ENCODE results near the gene FBXL20. TPM values are rescaled to one million over a fixed set of nuclear protein-coding genes. Genes with fewer than 3 reads are reported as not detected.

Gene FBXL20
- total and polyA plus RNA-seq, 2 of the 8 experiments (the other 6 are each of a cell fraction or from before 2014, with no cell fraction given): 5.5 to 11.0 TPM

DNA sequence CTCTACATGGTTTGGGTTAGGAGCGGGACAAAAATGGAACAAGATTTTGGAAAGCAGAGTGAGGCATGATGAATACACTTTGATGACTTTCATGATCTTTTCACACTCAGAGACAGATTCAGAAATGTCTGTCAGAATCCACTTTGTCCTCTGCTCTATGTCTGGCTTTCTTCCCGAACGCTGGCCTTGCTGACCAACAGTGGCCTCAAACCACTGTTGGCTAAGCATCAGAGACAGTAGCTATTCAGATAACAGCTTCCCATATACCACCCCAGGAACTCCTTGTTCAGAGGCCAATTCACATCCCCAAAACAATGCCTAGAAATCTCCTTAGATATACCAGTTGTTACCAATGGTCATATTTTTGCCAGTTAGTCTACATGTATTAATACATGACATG is 40.9 kb downstream of the FBXL20 start:
- no peaks in the 10 kb centered on the region; a peak in 1 of 7 replicates for H3K4me1 ChIP-seq (replicated peaks in 1 of 4; ENCODE audit: control insufficient read depth in 3 of 4, insufficient read depth in 4 of 4, low read length in 3 of 4)

More for the DNA sequence above, 40.9 kb downstream of the FBXL20 start:
- Histone ChIP-seq H3K23me2 (ENCODE audit: low read depth, low read length) (no peaks in the 10 kb centered on the region), H4K20me1 (replicated peaks in 1 of 2; ENCODE audit: control insufficient read depth in 1 of 2, insufficient read depth in 2 of 2, low read length in 2 of 2) (peaks cover 0 to 2% of the 10 kb centered on the region in 2 experiments), H3K4me3 (ENCODE audit: extremely low read depth in 1 of 4, insufficient read depth in 2 of 4, low read depth in 3 of 4, low read length in 4 of 4) (no peak overlapping the region), H3K4me2 (ENCODE audit: insufficient read depth in 1 of 2, low read depth in 2 of 2, low read length in 2 of 2) (no peak overlapping the region), H2BK120ac (replicated peaks; ENCODE audit: low read depth, low read length) (no peak overlapping the region), H4K91ac (replicated peaks; ENCODE audit: insufficient read length, low read length) (no peak overlapping the region), H3K27me3 (replicated peaks in 1 of 4; ENCODE audit: control insufficient read depth in 3 of 4, extremely low read depth in 1 of 4, insufficient read depth in 3 of 4, low read length in 3 of 4) (no peaks in the 10 kb centered on the region), H2AFZ (ENCODE audit: low read length) (no peak overlapping the region), H2BK15ac (ENCODE audit: low read length) (no peak overlapping the region), H3K56ac (replicated peaks; ENCODE audit: insufficient read length, low read depth, low read length) (no peak overlapping the region), H3K9ac (replicated peaks in 1 of 4; ENCODE audit: extremely low read depth in 1 of 4, low read depth in 3 of 4, low read length in 3 of 4) (no peak overlapping the region), H2AK5ac (ENCODE audit: low read depth, low read length) (no peak overlapping the region), H2BK12ac (ENCODE audit: low read depth, low read length) (no peak overlapping the region), H2BK5ac (ENCODE audit: low read depth, low read length) (no peak overlapping the region), H3K36me3 (ENCODE audit: control insufficient read depth in 2 of 4, insufficient read depth in 4 of 4, low read length in 3 of 4) (no peaks in the 10 kb centered on the region), H3K79me1 (ENCODE audit: low read depth, low read length) (no peaks in the 10 kb centered on the region), H3K14ac (ENCODE audit: insufficient read length) (no peak overlapping the region), H3K18ac (ENCODE audit: extremely low read depth, low read length) (no peak overlapping the region), H2BK20ac (ENCODE audit: low read length) (no peak overlapping the region), H4K8ac (ENCODE audit: extremely low read depth, insufficient read depth, low read length) (no peak overlapping the region), H3K4ac (replicated peaks; ENCODE audit: insufficient read length, low read depth, low read length) (no peak overlapping the region), H4K5ac (ENCODE audit: insufficient read length, low read depth, low read length) (no peak overlapping the region), H3K9me3 (ENCODE audit: insufficient read depth in 2 of 2, low read depth in 1 of 2, low read length in 1 of 2) (no peaks in the 10 kb centered on the region), H3K79me2 (ENCODE audit: control insufficient read depth in 1 of 2, insufficient read depth in 2 of 2, low read length in 2 of 2) (no peaks in the 10 kb centered on the region), H3K27ac (ENCODE audit: low read depth, low read length) (no peak overlapping the region), H3K23ac (ENCODE audit: insufficient read length) (no peak overlapping the region)
- CTCF ChIA-PET (ENCODE audit: partially characterized antibody): interaction anchor here (0.6 kb wide), 1 partner anchor 21 kb away, joined by 3 read pairs; no protein-coding TSS in a partner anchor
- no peak for TF ChIP-seq NRF1 (IDR thresholded peaks at IDR 0.05; ENCODE audit: low read depth, low read length)
- no peak for TF ChIP-seq RXRA (IDR thresholded peaks at IDR 0.05; ENCODE audit: insufficient read depth, low read depth, low read length)
- TF ChIP-seq MAFK (IDR thresholded peaks at IDR 0.05; ENCODE audit: low read depth, low read length): no peak
- TF ChIP-seq EZH2 (IDR thresholded peaks at IDR 0.05; ENCODE audit: low read depth, low read length, severe bottlenecking): no peak
- TF ChIP-seq, protein P1, sequence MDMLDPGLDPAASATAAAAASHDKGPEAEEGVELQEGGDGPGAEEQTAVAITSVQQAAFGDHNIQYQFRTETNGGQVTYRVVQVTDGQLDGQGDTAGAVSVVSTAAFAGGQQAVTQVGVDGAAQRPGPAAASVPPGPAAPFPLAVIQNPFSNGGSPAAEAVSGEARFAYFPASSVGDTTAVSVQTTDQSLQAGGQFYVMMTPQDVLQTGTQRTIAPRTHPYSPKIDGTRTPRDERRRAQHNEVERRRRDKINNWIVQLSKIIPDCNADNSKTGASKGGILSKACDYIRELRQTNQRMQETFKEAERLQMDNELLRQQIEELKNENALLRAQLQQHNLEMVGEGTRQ (IDR thresholded peaks at IDR 0.05; ENCODE audit: low read length): no peak
- no peak for TF ChIP-seq BCL11A (IDR thresholded peaks at IDR 0.05; ENCODE audit: low read depth in 2 of 2, low read length in 2 of 2)
- TF ChIP-seq, protein P2, sequence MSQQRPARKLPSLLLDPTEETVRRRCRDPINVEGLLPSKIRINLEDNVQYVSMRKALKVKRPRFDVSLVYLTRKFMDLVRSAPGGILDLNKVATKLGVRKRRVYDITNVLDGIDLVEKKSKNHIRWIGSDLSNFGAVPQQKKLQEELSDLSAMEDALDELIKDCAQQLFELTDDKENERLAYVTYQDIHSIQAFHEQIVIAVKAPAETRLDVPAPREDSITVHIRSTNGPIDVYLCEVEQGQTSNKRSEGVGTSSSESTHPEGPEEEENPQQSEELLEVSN (IDR thresholded peaks at IDR 0.05): no peak
- no peak for TF ChIP-seq SIX5 (IDR thresholded peaks at IDR 0.05; ENCODE audit: low read depth, low read length)
- TF ChIP-seq BRCA1 (IDR thresholded peaks at IDR 0.05; ENCODE audit: low read depth, low read length): no peak
- FAIRE-seq (no peak), DNase-seq (ENCODE audit: low read depth in 1 of 2, low spot score in 2 of 2) (no peak)
- WGBS, 2 experiments (ENCODE audit: extremely low coverage in 1 of 2, insufficient coverage in 1 of 2, insufficient read length in 1 of 2, insufficient replicate concordance in 2 of 2, low coverage in 1 of 2, low lambda C conversion rate in 2 of 2, missing lambda C conversion rate in 1 of 2): 92% methylated on average over 3 of the region's 3 CpGs; no CpG with 5 or more reads in 1 of the 2 experiments
- POLR2A ChIA-PET (ENCODE audit: partially characterized antibody): no interaction called here

All from H1 (cell line).